Pancreas (tissue), 10 donors: ENCODE measurements around the gene MKLN1. TPM values are rescaled to one million over a fixed set of nuclear protein-coding genes. Genes with fewer than 3 reads are reported as not detected.

ENCODE experiments used
- ATAC-seq, 4 donors: fragments of 200-7000 bp; cut with Tn5 transposase; one replicate each; pipeline versions ENCODE4 v1.8.0 to v1.9.1; 2020; ENCODE audit warnings: mild to moderate bottlenecking in 4 of 4, moderate library complexity in 4 of 4
- DNase-seq, 6 donors: peaks; one replicate each; pipeline ENCODE4 v3.0.0-alpha.2; 2020
- FAIRE-seq: peaks from 2 replicates; lab custom pipeline; 2012; peaks lifted over from hg19 to GRCh38; lab: Jason Lieb, UNC
- H3K27ac ChIP-seq, 4 donors: fragments of 200-600 bp; sonication (generic); 1 replicate in 3 of 4; 2 replicates in 1 of 4; pipeline versions ENCODE4 v1.5.0 to v1.8.0; 2020
- H3K27me3 ChIP-seq, 4 donors: fragments of 200-600 bp; one replicate each; pipeline ENCODE4 v1.8.0; 2021
- H3K36me3 ChIP-seq, 3 donors: fragments of 200-600 bp; sonication (generic) in 1 of 3; one replicate each; pipeline versions ENCODE4 v1.5.0 to v1.8.0; 2020 to 2021
- H3K4me1 ChIP-seq, 3 donors: fragments of 200-600 bp; one replicate each; pipeline ENCODE4 v1.8.0; 2021
- H3K4me3 ChIP-seq, 4 donors: fragments of 200-600 bp; sonication (generic) in 2 of 4; one replicate each; pipeline versions ENCODE4 v1.5.0 to v1.8.0; 2020 to 2021
- H3K9me3 ChIP-seq, 4 donors: fragments of 200-600 bp; one replicate each; pipeline ENCODE4 v1.8.0; 2021
- WGBS, 2 donors: extraction: QIAGEN DNeasy Blood & Tissue Kit; methylation state at CpG; one replicate each; pipeline ENCODE4 v1.1.7; 2013; 5-methylcytosine and 5-hydroxymethylcytosine counted together
- intact Hi-C, 3 donors: fragments of 100-400 bp; cut with DNase I; formaldehyde crosslinking; loops; one replicate each; pipeline versions ENCODE4 v1.11.1 to v1.14.2; 2022
- polyA plus RNA-seq, 2 donors: library from polyadenylated mRNA; stranded (reverse); fragments of 200-250 nt; gene quantifications; one replicate each; pipeline ENCODE4 v1.2.3, GENCODE V29; 2013
- total RNA-seq, 6 donors: library from RNA; stranded (reverse); fragmentation: NEBNext Ultra II Directional in 4 of 6; extraction: Animal tissue kit (Norgen Biotek cat#: 25700) in 4 of 6; gene quantifications; one replicate each; pipeline versions ENCODE4 v1.2.1 to v1.2.4, GENCODE V29; 2021 to 2023
- TF ChIP-seq, protein P1 (sequence below), 4 donors: fragments of 200-600 bp; sonication (generic) in 3 of 4; IDR thresholded peaks; one replicate each; pipeline versions ENCODE4 v1.5.0 to v1.8.0; 2021; ENCODE audit warnings: antibody characterized with exemption in 4 of 4
- donor health status: healthy with polysubstance abuse.
- donor health status: DM: no; HTN: no; CAD: no; lungs with moderate emphysema.
- donor health status: DM: no; HTN: no; CAD: no.
- donor health status: control.
- donor health status: control.
- donor health status: Bipolar disorder and iron deficiency.
- donor health status: DM: yes; HTN: yes; CAD: no.
- donor health status: DM: no; HTN: no; CAD: no.
- donor health status: DM: no; HTN: no; CAD: no.
- donor health status: DM: yes; HTN: yes; CAD: no.

Gene MKLN1
- total and polyA plus RNA-seq, 8 donors: 7.0 to 30.2 (median 21.6) TPM

DNA sequence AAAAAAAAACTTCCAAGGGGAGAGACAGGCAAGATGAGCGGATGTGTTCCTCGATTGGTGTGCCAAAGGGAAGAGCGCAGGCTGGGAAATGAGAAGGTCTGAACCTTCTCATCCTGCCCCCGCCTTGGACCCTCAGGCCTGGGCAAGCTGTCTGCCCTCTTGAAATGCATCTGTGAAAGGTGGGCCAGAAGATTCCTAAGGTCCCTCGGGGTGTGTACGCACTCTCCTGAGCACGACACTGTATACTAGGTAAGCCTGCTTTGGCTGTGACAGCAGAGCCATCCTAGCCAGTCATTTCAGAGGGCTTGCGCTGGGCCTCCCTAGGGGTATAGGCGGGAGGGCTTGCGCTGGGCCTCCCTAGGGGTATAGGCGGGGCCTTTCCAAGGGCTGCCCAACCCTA, 201.9 kb downstream of the MKLN1 start:
- Histone ChIP-seq H3K9me3 (no peaks in the 10 kb centered on the region), H3K27ac (no peak overlapping the region), H3K4me1 (peaks cover 9 to 28% (median 20%) of the 10 kb centered on the region in 3 donors), H3K4me3 (no peak overlapping the region), H3K36me3 (no peaks in the 10 kb centered on the region), H3K27me3 (no peaks in the 10 kb centered on the region)
- ATAC-seq: no peak
- intact Hi-C loops: no loop called here
- DNase-seq: peak in 2 of 6 donors; percentile 9 to 29
- TF ChIP-seq, protein P1, sequence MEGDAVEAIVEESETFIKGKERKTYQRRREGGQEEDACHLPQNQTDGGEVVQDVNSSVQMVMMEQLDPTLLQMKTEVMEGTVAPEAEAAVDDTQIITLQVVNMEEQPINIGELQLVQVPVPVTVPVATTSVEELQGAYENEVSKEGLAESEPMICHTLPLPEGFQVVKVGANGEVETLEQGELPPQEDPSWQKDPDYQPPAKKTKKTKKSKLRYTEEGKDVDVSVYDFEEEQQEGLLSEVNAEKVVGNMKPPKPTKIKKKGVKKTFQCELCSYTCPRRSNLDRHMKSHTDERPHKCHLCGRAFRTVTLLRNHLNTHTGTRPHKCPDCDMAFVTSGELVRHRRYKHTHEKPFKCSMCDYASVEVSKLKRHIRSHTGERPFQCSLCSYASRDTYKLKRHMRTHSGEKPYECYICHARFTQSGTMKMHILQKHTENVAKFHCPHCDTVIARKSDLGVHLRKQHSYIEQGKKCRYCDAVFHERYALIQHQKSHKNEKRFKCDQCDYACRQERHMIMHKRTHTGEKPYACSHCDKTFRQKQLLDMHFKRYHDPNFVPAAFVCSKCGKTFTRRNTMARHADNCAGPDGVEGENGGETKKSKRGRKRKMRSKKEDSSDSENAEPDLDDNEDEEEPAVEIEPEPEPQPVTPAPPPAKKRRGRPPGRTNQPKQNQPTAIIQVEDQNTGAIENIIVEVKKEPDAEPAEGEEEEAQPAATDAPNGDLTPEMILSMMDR (IDR thresholded peaks at IDR 0.05): no peak
- WGBS, 2 donors: 89 to 92% methylated on average over 10 to 11 of the region's 11 CpGs
- FAIRE-seq: no peak

DNA sequence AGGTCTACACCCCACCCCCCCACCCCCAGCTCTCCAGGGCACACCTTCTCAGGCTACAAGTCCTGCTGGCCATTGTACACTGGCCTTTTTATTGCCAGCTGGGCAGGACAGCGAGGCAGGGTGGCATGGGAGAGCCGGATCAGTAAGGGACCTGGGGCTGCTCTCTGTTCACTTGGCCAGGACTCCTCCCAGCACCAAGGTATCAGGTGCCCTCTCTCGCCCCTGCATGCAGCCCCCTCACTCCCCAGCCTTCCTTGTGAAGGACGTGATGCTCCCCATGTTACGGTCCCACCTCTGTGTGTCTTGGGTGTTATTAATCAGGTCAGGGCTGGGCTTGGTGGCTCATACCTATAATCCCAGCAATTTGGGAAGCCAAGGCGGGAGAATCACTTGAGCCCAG, 202.5 kb downstream of the MKLN1 start:
- peak in 1 of 6 donors; percentile 11 for DNase-seq
- H3K27me3 ChIP-seq: no peaks in the 10 kb centered on the region
- no peak overlapping the region for H3K4me3 ChIP-seq
- H3K4me1 ChIP-seq: peaks cover 12 to 29% (median 18%) of the 10 kb centered on the region in 3 donors
- 95 to 96% methylated on average over 4 to 6 of the region's 6 CpGs for WGBS, 2 donors
- H3K36me3 ChIP-seq: no peaks in the 10 kb centered on the region
- TF ChIP-seq, protein P1 (IDR thresholded peaks at IDR 0.05): no peak
- FAIRE-seq: no peak
- H3K27ac ChIP-seq: no peak overlapping the region
- intact Hi-C loops: no loop called here
- ATAC-seq: no peak
- no peaks in the 10 kb centered on the region for H3K9me3 ChIP-seq

DNA sequence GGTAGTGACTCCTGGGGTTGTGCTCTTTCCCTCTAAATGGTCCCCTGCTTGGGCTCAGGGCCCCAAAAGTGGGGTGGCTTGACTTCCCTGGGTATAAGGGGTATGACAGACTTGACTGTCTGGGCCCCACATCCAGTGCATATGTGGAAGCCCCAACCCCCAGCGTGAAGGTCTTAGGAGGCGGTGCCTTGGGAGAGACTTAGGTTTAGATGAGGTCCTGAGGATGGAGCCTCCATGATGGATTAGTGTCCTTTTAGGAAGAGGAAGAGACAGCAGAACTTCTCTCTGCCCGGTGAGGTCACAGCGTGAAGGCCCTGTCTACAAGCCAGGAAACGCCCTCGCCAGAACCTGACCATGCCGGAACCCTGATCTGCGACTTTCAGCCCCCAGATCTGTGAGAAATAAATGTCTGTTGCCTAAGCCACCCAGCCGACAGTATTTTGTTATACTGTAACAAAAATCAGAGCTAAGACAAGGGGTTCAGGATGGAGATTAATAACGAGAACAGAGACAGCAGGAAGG, 205.0 kb downstream of the MKLN1 start:
- Histone ChIP-seq H3K4me3 (no peak overlapping the region), H3K9me3 (no peaks in the 10 kb centered on the region), H3K36me3 (no peaks in the 10 kb centered on the region), H3K4me1 (peaks cover 24 to 39% (median 35%) of the 10 kb centered on the region in 3 donors), H3K27me3 (no peaks in the 10 kb centered on the region), H3K27ac (peak overlapping the region in 2 of 4 donors; percentile 44 to 69)
- intact Hi-C loops: no loop called here
- DNase-seq: peak in 1 of 6 donors; percentile 39
- no peak for ATAC-seq
- WGBS, 2 donors: 58 to 63% methylated on average over 10 of the region's 10 CpGs
- FAIRE-seq: no peak
- TF ChIP-seq, protein P1 (IDR thresholded peaks at IDR 0.05): no peak

DNA sequence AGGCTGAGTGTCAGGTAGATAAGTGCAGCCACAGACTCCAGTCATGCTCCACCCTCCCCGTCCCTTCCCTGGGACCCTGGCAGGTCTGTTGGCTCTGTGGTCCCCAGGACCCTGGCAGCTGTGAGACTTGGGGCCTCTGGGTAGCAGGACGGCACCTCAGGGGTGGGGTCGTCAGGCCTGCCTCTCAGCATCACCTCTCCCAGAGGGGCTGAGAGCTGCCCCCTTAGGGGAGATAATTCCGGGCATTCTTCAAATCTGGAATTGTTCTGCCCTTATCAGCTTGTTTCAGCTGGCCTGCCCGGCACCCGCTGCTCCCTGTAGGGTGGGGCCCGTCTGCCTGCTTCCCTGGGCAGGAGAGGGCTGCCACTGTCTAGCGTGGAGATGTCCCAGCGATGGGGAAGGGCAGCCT, 205.5 kb downstream of the MKLN1 start:
- 36 to 49% methylated on average over 8 to 9 of the region's 9 CpGs for WGBS, 2 donors
- peak in 1 of 6 donors; percentile 66 for DNase-seq
- no peak overlapping the region for H3K4me3 ChIP-seq
- no peaks in the 10 kb centered on the region for H3K27me3 ChIP-seq
- H3K4me1 ChIP-seq: peaks cover 28 to 42% (median 40%) of the 10 kb centered on the region in 3 donors
- peak in 3 of 4 donors; percentile 13 to 37 (median 31) for ATAC-seq
- no peaks in the 10 kb centered on the region for H3K9me3 ChIP-seq
- H3K27ac ChIP-seq: peak overlapping the region in 2 of 4 donors; percentile 44 to 69
- TF ChIP-seq, protein P1 (IDR thresholded peaks at IDR 0.05): no peak
- FAIRE-seq: no peak
- H3K36me3 ChIP-seq: no peaks in the 10 kb centered on the region
- intact Hi-C loops: no loop called here
